ENCODE data around the gene EPB41L2. TPM values are rescaled to one million over a fixed set of nuclear protein-coding genes. Genes with fewer than 3 reads are reported as not detected.

EPB41L2 gene
- total and polyA plus RNA-seq, 2 experiments from 2014 or later = 27.4 to 35.8 TPM

DNA sequence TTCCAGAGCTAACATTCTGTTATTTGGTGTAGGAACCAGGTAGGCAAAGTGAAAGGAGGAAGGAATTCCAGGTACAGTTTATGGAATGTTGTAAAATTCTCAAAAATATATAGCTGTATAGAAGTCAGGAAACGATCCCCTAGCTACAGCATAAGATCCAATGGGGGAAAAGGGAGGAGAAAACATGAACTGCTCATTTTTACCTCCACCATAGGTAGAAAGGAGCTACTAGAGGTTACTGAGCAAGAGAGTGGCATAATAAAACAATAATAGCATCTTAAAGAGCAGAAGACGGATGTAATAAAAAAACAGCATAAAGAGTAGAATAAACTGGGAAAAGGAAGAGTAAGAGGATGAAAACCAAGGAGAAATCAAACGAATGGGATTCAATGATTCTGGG, 26.9 kb downstream of the EPB41L2 start:
- no peak overlapping the region for H2AFZ ChIP-seq
- no peak overlapping the region for H3K4me3 ChIP-seq
- H3K36me3 ChIP-seq (replicated peaks; ENCODE audit: insufficient read depth, low read depth) = no peaks in the 10 kb centered on the region
- no peak overlapping the region for H3K4me2 ChIP-seq
- no peaks in the 10 kb centered on the region for H3K9me2 ChIP-seq (replicated peaks; ENCODE audit: insufficient read depth)
- DNase-seq (ENCODE audit: low spot score) = no peak
- H3K79me2 ChIP-seq = peaks cover 80% of the 10 kb centered on the region
- H3K9me3 ChIP-seq (ENCODE audit: low read depth) = no peaks in the 10 kb centered on the region
- WGBS (ENCODE audit: low lambda C conversion rate, missing lambda C conversion rate) = 87% methylated on average over 3 of the region's 3 CpGs
- no peaks in the 10 kb centered on the region for H3K27me3 ChIP-seq
- no peaks in the 10 kb centered on the region for H4K20me1 ChIP-seq (ENCODE audit: insufficient read depth, poor library complexity, severe bottlenecking)
- H3K4me1 ChIP-seq (ENCODE audit: insufficient read depth) = peaks cover 3% of the 10 kb centered on the region
- H3K27ac ChIP-seq = no peak overlapping the region
- no peak for TF ChIP-seq EZH2 (IDR thresholded peaks at IDR 0.05; ENCODE audit: borderline replicate concordance)
- TF ChIP-seq EZH2phosphoT487 (IDR thresholded peaks at IDR 0.05; ENCODE audit: low read depth, severe bottlenecking, unreplicated experiment) = no peak
- TF ChIP-seq, protein P1, sequence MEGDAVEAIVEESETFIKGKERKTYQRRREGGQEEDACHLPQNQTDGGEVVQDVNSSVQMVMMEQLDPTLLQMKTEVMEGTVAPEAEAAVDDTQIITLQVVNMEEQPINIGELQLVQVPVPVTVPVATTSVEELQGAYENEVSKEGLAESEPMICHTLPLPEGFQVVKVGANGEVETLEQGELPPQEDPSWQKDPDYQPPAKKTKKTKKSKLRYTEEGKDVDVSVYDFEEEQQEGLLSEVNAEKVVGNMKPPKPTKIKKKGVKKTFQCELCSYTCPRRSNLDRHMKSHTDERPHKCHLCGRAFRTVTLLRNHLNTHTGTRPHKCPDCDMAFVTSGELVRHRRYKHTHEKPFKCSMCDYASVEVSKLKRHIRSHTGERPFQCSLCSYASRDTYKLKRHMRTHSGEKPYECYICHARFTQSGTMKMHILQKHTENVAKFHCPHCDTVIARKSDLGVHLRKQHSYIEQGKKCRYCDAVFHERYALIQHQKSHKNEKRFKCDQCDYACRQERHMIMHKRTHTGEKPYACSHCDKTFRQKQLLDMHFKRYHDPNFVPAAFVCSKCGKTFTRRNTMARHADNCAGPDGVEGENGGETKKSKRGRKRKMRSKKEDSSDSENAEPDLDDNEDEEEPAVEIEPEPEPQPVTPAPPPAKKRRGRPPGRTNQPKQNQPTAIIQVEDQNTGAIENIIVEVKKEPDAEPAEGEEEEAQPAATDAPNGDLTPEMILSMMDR (IDR thresholded peaks at IDR 0.05; ENCODE audit: poor library complexity) = no peak

DNA sequence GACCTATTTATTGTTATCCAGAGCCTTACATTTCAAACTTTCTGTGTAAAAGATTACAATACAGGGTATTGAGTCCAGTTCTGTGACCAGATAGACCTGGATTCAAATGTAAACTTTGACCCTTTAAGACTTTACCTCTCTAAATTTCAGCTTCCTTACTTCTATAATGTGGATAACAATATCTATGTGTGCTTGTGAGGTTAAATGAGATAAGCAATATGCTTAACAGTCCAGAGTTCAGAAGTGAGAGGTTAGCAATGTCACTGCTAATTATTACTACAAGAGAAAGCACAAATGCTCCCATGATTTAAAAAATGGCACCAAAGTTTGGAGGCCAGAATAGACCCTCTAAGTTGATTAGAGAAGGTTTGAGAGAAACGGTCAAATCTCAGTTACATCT, 27.5 kb downstream of the EPB41L2 start:
- peaks cover 3% of the 10 kb centered on the region for H3K4me1 ChIP-seq (ENCODE audit: insufficient read depth)
- no peaks in the 10 kb centered on the region for H3K9me3 ChIP-seq (ENCODE audit: low read depth)
- H3K4me3 ChIP-seq = no peak overlapping the region
- H3K4me2 ChIP-seq = no peak overlapping the region
- peaks cover 80% of the 10 kb centered on the region for H3K79me2 ChIP-seq
- DNase-seq (ENCODE audit: low spot score) = no peak
- H3K27me3 ChIP-seq = no peaks in the 10 kb centered on the region
- no peak overlapping the region for H3K27ac ChIP-seq
- no peak overlapping the region for H2AFZ ChIP-seq
- no peaks in the 10 kb centered on the region for H3K9me2 ChIP-seq (replicated peaks; ENCODE audit: insufficient read depth)
- H4K20me1 ChIP-seq (ENCODE audit: insufficient read depth, poor library complexity, severe bottlenecking) = no peaks in the 10 kb centered on the region
- no peaks in the 10 kb centered on the region for H3K36me3 ChIP-seq (replicated peaks; ENCODE audit: insufficient read depth, low read depth)
- TF ChIP-seq, protein P1 (IDR thresholded peaks at IDR 0.05; ENCODE audit: poor library complexity) = no peak
- TF ChIP-seq EZH2 (IDR thresholded peaks at IDR 0.05; ENCODE audit: borderline replicate concordance) (no peak), EZH2phosphoT487 (IDR thresholded peaks at IDR 0.05; ENCODE audit: low read depth, severe bottlenecking, unreplicated experiment) (no peak)
- WGBS (ENCODE audit: low lambda C conversion rate, missing lambda C conversion rate) = 100% methylated on average over 1 of the region's 1 CpG

DNA sequence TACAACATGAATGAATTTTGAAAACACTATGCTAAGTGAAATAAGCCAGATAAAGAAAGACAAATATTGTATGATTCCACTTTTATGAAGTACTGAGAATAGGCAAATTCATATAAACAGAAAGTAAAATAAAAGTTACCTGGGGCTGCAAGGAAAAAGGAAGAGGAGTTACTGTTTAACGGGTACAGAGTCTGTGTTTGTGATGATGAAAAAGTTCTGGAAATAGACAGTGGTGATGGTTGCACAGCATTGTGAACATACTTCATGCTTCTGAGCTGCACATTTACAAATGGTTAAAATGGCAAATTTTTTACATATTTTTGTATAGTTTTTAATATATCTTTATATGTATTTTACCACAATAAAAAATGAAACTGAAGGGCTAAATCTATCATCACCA, 29.4 kb downstream of the EPB41L2 start:
- DNase-seq (ENCODE audit: low spot score) = no peak
- Histone ChIP-seq H3K4me2 (no peak overlapping the region), H4K20me1 (ENCODE audit: insufficient read depth, poor library complexity, severe bottlenecking) (no peaks in the 10 kb centered on the region), H3K36me3 (replicated peaks; ENCODE audit: insufficient read depth, low read depth) (no peaks in the 10 kb centered on the region), H3K27ac (no peak overlapping the region), H3K9me2 (replicated peaks; ENCODE audit: insufficient read depth) (no peaks in the 10 kb centered on the region), H2AFZ (no peak overlapping the region), H3K27me3 (no peaks in the 10 kb centered on the region), H3K4me1 (ENCODE audit: insufficient read depth) (peaks cover 11% of the 10 kb centered on the region), H3K4me3 (no peak overlapping the region), H3K79me2 (peaks cover 77% of the 10 kb centered on the region), H3K9me3 (ENCODE audit: low read depth) (no peaks in the 10 kb centered on the region)
- WGBS (ENCODE audit: low lambda C conversion rate, missing lambda C conversion rate) = 94% methylated on average over 1 of the region's 1 CpG
- TF ChIP-seq EZH2phosphoT487 (IDR thresholded peaks at IDR 0.05; ENCODE audit: low read depth, severe bottlenecking, unreplicated experiment) (no peak), EZH2 (IDR thresholded peaks at IDR 0.05; ENCODE audit: borderline replicate concordance) (no peak)
- TF ChIP-seq, protein P1 (IDR thresholded peaks at IDR 0.05; ENCODE audit: poor library complexity) = no peak
